HG02678 (cell line): ENCODE results near the gene RBFOX2.
"Not testable (repeated sequence)": the region's sequence is repeated elsewhere in the genome, so short reads cannot be mapped to it uniquely, and the experiment has no call there.

ENCODE experiments used
- ATAC-seq: cut with Tn5 transposase; IDR thresholded peaks from one replicate; pipeline ENCODE4 v1.9.1; 2021; ENCODE audit warnings: mild to moderate bottlenecking, moderate library complexity; ENCODE audit not compliant: unreplicated experiment

The RBFOX2 gene

GRCh38 chr22:35721960-35722359 is 306.7 kb downstream of the RBFOX2 start:
- ATAC-seq, result no peak

DNA sequence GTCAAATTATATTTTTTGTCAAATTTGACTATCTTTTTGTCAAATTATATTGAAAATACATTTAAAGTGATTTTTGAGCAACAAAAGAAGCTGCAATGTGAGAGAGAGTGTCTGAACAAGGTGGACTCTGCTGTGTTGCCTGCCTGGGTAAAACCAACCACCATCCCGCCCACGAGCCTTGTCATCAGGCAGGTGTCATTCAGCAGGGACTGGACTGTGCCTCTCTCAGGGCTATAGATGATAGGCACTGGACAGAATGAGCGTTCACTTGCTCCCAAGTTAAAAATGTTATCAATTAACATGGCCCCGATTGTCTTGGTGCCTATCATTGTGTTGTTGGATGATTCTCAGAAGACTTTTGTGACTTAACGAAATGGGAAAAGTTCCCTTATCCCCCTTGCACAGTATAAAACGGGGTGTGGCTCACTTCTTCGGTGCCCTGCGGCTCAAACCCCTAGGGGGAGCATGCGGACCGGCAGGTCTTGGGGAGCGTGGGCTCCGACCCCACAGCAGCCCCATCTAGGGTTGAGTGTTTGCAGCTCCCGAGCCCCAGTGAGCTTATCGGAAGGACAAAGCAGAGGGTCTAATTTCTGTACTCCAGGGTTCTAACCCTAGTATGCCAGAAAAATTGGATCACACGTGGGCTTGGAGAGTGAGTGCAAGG is 309.3 kb downstream of the RBFOX2 start:
- no peak for ATAC-seq

GRCh38 chr22:35717572-35717971 is 311.1 kb downstream of the RBFOX2 start, which contains the start of gene APOL5:
Gene APOL5 (plus strand): TSS chr22:35717872. CDS start chr22:35717872, 0 bp downstream.
- ATAC-seq, result no peak

GRCh38 chr22:35712672-35713071 is 316.0 kb downstream of the RBFOX2 start:
- no peak for ATAC-seq

DNA sequence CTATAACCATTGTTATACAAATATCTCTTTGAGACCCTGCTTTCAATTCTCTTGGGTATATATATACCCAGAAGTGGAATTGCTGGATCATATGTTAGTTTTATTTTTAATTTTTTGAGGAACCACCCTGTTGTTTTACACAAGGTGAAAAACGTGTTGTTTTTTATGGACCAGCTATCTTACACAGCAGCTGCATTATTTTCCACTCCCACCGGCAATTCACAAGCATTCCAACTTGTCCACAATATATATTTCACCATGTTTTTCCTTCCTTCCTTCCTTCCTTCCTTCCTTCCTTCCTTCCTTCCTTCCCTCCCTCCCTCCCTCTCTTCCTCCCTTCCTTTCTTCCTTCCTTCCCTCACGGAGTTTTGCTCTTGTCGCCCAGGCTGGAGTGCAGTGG is 317.3 kb downstream of the RBFOX2 start:
- ATAC-seq, result no peak

- ATAC-seq, result no peak
Measured at GRCh38 chr22:35708917-35709316, 319.7 kb downstream of the RBFOX2 start.

DNA sequence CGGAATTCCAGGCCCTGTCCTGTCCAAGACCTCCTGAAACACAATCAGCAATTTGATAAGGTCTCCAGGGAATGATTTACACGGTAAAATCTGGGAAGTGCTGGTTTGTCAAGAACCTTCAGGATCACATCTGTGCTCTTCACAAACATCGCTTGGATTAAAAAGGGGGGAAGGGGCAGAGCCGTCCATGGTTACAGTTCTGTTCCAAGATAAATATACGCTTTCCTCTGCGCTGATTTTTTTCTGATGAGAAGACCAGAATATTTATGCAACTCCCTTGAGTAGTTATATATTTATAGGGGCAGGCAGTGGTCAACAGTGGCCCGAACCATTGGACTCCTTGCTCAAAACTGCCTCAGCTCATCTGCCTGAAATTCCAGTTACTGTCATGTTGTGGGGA is 320.2 kb downstream of the RBFOX2 start:
- ATAC-seq, result no peak

GRCh38 chr22:35705141-35705540 is 323.5 kb downstream of the RBFOX2 start:
- no peak for ATAC-seq

DNA sequence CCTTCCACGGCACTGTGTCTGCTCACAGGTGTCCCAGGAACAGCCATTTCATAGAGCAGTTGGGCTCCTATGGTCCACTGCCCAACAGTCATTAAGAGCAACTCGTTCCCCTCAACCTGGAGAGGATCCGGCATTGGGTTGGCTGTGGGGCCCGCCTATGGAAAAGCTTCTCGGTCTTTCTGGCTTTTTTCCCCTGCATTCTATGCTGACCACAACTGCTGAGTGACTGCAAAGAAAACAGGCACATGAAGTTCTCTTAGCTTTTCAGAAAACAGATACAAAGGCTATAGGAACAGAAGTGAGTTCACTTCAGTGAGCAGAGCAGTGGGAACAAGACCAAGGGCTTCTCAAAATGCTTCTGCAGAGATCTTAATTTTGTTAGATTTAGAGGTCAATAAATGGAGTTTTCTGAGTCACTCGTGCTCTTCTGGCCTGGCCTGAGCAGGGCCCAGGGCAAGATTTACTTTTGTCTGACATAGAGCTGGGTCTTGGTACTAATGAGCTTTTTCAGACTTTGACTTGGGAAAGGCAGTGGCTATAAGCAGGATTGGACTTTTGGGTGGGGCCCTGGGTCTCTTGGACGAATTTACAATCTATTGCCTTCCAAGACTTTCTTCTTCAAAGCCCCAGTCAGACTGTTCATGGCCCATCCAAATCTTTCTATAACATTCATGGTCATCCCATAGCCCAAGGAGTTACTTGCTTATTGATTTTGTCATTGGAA is 324.6 kb downstream of the RBFOX2 start:
- ATAC-seq, result no peak

DNA sequence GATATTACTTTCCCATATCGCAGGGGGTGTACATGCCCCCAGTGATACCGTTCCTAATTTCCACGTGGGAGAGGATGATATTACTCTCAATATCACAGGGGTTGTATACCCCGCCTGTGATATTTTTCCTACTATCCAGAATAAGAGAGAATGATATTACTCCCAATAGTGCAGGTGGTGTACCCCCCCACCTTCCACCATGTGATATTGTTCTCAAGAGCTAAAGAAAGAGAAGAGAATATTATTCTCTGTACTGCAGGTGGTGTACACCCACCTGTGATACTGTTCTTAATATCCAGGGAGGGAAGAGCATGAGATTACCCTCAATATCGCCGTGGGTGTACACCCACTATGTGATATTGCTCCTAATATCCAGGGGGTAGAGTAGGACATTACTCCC is 328.8 kb downstream of the RBFOX2 start:
- not testable (repeated sequence) for ATAC-seq

- no peak for ATAC-seq
Measured at GRCh38 chr22:35697142-35697541, 331.5 kb downstream of the RBFOX2 start.

GRCh38 chr22:35695202-35695601 is 333.4 kb downstream of the RBFOX2 start:
- ATAC-seq, result no peak

DNA sequence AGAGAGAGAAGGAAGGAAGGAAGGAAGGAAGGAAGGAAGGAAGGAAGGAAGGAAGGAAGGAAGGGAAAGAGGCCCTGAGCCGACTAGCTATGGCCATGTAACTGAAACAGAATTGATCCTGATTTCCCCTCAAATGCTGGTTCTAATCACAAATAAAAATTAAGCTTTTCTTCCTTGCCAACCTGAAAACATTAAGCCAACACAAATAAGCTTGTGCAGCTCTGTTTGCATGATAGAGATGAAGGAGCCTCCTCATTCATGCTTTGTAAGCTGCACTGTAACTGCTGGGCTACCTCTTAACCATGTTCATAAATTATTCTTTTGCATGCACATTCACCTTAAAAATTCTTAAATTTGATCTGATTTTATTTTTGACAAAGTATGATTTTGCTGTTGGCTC is 338.6 kb downstream of the RBFOX2 start:
- no peak for ATAC-seq

GRCh38 chr22:35688913-35689675 is 339.5 kb downstream of the RBFOX2 start:
- no peak for ATAC-seq
